ENCODE data around the gene CADPS2.

CADPS2 gene

GRCh38 chr7:122515404-122515803 is 370.9 kb downstream of the CADPS2 start:
- DNase-seq: no peak

- DNase-seq: no peak
Measured at GRCh38 chr7:122511268-122511667, 375.0 kb downstream of the CADPS2 start.

DNA sequence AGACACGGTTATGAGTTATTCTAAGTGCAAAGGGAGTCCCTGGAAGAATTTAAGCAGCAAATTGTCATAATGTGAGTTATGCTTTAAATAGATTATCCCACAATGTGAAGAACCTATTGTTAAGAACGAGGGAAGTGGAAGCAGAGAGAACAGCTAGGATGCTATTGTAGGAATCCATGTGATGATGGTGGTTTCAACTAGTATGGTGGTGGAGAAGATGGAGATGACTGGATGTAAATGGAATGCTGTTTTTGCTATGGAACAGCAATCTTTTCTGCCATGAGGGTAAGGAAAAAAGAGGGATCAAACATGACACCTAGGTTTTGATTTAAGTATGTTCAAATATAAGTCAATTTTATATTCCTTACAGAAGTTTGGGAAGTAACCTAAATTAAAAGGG is 378.7 kb downstream of the CADPS2 start:
- DNase-seq: no peak

- no peak for DNase-seq
Measured at GRCh38 chr7:122492007-122492406, 394.3 kb downstream of the CADPS2 start.

DNA sequence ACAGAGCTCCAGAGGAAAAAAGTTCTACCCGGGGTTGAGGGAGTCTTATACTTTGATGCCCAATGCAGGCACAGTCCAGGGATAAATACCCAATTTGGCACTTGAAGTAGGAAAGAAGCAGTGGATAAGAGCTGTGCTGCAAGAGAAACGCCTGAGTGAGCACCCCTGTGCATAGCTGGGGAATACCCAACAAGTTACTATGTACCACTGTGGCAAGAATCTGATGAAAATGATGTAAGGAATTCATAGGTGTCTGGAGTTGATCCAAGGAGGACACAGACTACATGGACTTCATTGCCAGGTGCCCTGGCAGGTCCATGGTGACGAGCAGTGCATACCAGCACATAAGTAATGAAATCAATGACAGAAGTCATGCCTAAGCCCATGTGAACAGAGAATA is 398.0 kb downstream of the CADPS2 start:
- no peak for DNase-seq

DNA sequence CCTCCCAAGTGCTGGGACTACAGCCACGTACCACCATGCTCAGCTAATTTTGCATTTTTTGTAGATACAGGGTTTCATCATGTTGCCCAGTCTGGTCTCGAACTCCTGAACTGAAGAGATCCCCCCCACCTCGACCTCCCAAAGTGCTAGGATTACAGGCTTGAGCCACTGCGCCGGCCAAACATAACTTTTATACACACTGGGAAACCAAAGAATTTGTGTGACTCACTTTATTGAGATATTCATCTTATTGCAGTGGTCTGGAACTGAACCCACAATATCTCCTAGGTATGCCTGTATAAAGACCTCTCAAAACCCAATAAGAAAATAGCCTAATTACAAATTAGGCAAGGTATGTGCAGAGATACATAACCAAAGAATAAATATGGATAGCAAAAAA is 399.1 kb downstream of the CADPS2 start:
- DNase-seq: no peak

DNA sequence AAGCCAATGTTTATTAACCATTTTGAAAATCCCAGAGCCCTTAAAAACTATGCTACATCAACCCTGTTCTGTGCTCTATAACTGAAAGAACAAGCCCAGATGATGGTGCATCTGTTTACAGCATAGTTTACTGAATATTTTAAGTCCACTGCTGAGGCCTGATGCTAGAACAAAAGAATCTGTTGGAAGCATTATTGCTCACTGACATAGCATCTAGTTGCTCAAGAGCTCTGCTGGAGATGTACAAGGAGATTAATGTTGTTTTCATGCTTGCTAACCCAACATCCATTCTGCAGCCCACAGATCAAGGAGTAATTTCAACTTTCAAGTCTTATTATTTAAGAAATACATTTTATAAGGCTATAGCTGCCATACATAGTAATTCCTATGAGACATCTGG is 400.4 kb downstream of the CADPS2 start:
- no peak for DNase-seq

- no peak for DNase-seq
Measured at GRCh38 chr7:122482212-122482611, 404.0 kb downstream of the CADPS2 start.

DNA sequence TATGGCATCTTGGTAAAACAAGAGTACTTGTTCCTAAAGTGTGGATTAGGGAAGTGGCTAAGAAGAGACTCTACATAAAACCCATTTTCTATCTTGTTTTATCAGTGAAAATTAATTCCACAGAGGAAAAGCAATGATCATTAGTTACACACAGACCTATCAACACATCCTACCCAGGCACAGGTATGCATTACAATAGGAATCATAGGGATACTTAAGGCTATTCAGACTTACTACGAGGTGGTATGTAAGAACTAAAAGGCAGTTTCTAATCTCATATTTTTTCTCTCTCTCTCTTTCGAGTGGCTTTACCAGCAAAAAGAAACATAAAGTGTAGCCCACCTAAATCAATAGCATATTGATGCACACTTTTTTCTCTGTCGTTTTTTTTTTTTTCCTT is 415.4 kb downstream of the CADPS2 start:
- no peak for DNase-seq

DNA sequence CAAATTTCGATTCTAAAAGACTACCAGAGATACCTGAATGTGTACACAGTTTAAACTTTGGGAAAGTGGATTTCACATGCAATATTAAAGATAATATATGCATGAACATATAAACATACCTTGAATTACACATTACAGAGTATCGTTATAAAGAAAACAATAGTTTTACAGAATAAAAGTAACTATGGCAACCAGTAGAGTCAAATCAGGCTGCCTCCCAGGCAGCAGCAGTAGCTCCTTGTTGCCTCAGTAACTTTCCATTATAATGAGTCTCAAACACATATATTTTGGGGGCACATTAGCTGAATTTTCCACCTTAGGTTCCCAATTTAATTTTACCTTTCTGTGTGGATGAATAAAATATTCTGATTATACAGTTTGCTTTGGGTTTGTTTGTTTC is 417.3 kb downstream of the CADPS2 start:
- no peak for DNase-seq

DNA sequence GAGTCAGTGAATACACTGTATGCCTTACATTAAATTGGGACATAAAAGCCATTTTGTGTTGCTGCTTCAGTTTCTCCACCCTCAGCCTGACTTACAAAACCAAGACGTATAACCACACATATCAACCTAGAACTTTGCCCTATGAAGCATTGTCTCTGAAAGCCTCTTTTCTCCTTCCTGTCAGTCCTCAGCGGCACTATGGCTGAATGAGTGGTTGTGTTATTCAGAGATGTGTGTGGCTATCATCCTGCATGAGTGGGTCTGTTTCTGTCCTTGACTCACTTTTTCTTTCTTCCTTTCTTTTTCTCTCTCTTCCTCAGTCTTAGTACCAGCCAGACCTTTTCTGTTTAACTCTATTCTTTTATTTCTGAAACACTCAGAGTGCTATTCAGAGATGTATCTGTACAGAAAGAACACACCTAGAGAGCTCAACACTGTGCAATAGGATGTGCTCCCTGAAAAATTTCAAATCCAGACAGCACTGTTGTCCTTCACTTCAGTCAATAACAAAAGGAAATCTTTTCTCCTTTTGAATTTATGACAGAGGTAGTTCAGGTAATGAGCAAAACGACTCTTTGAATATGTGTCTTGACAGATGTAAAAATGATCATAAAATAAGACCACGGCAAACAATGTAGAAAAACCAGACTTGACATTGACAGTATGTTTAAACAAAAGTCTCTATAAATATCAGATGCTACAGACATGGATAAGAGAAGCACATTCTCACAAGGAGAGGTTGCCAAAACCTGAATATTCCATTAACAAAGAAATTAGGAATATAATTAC is 418.4 kb downstream of the CADPS2 start:
- no peak for DNase-seq

DNA sequence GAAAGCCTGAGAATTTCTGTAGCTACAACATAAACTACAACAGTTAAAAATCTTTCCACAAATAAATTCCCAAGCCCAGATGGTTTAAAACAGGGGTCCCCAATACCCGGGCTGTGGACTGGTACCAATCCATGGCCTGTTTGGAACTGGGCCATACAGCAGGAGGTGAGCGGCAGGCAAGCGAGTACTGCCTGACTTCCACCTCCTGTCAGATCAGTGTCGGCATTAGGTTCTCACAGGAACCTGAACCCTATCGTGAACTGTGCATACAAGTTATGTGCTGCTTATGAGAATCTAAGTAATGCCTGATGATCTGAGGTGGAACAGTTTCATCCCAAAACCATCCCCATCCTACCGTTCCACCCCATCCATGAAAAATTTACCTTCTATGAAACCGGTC is 421.0 kb downstream of the CADPS2 start:
- no peak for DNase-seq

GRCh38 chr7:122463631-122464030 is 422.6 kb downstream of the CADPS2 start:
- no peak for DNase-seq

- no peak for DNase-seq
Measured at GRCh38 chr7:122460936-122461335, 425.3 kb downstream of the CADPS2 start.

DNA sequence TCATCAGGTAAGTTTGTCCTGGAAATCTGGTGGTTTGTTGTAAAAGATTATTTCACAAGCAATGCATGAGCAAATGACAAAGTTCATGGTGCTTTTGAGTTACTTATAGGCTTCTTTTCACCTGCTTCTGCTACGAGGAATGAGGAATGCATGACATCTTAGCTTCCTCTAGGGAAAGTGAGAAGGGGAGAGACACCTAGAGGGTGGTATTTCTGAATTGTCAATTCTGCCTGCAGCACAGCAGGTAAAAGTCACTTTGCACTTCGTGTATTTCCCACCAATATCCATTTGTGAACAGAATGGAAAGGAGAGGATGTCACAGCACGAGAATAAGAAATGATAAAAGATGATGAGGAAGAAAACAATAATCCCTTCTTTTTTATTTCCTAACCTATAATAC is 428.3 kb downstream of the CADPS2 start:
- no peak for DNase-seq

DNA sequence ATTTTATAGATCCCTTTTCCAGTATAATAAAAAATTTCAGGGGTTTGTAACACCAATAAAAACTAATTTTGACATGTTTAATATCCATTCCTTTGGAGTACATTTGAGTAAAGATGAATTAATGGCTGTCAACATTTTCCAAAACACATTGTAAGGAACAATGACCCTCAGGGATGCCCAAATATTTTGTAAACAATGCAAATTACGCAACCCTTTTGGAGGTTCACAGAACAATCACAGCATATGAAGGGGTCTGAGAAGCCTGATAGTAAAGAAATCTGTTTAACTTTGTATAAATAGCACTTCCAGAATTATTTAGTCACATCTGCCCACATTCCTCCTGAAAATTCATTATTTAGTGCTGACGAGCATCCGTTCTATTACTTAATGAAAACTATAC is 428.9 kb downstream of the CADPS2 start:
- no peak for DNase-seq

- DNase-seq: no peak
Measured at GRCh38 chr7:122454776-122455507, 431.3 kb downstream of the CADPS2 start.

- DNase-seq: no peak
Measured at GRCh38 chr7:122453432-122453831, 432.8 kb downstream of the CADPS2 start.

- DNase-seq: no peak
Measured at GRCh38 chr7:122448893-122449589, 437.2 kb downstream of the CADPS2 start.

GRCh38 chr7:122442929-122443328 is 443.3 kb downstream of the CADPS2 start:
- DNase-seq: no peak

DNA sequence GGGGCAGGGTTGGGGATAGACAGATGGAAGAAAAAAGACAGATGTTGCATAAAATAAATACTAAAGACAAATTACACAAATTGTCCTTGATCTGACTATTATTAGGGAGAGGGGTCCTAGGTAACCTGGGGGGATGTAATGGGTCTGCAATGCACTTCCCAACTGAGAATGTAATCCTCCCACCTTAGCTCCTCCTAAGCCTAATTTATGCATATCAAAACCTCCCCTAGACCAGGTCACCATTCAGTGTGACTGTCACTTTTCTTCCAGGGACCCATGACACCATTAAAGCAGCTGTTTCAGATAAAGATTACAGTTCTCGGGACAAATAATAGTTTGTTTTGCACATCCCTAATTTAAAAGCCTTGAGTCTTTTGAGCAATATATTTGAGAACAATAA is 447.8 kb downstream of the CADPS2 start:
- no peak for DNase-seq

GRCh38 chr7:122438006-122438405 is 448.3 kb downstream of the CADPS2 start:
- no peak for DNase-seq

GRCh38 chr7:122433765-122434164 is 452.5 kb downstream of the CADPS2 start:
- DNase-seq: no peak

GRCh38 chr7:122430710-122431109 is 455.6 kb downstream of the CADPS2 start:
- no peak for DNase-seq

Data from EL (cell line).